Glomerular visceral epithelial cell (primary cell): ENCODE results near the gene RBM38.
A peak's percentile ranks its signal among the peaks of the same experiment; 100 is the strongest.
"Not testable (repeated sequence)": the region's sequence is repeated elsewhere in the genome, so short reads cannot be mapped to it uniquely, and the experiment has no call there.

Source experiments
- DNase-seq: peaks from one replicate; pipeline ENCODE4 v3.0.0-alpha.2; 2016; ENCODE audit errors: extremely low spot score

The RBM38 gene

DNA sequence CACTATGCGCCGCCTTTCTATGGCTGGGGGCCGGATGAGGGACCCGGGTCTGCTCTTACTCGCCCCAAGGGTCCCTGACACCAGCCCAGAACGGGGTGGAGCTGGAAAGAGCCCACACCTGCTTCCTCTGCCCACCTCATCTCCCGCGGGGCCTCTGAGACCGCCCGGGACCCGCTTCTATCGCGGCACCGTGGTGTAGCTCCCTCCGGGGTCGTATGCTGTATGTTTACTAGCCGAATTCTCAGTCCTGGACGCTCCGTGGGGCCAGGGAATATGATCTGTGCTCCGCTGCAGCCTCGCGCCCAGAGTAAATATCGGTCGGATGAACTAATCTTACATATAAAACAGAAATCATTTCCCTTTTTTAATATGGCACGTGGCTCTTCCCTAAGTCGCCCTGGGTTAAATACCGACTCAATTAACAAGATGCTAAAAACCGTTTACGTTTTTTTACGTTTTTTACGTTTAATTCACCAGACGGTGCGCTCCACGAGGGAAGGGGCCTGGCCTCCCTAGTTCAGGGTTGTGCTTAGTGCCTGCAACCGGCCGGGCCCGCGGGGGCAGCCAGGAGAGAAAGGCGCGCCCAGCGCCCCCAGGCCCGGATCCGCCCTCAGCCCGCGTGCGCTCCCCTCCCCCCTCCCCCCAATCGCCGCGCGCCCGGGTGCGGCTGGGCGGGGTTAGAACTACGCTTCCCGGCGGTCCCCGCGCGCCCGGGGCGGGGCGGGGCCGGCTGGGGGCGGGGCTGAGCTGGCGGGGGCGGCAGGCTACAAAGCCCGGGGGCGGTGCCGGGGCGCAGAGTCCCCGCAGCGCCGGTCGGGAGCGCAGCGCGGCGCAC, at the start of gene RBM38:
Gene RBM38 (plus strand): TSS at position 793 of the 835 bp plus-strand sequence. CDS start 186 bp downstream, outside the sequence.
- DNase-seq: peak; percentile 85

DNA sequence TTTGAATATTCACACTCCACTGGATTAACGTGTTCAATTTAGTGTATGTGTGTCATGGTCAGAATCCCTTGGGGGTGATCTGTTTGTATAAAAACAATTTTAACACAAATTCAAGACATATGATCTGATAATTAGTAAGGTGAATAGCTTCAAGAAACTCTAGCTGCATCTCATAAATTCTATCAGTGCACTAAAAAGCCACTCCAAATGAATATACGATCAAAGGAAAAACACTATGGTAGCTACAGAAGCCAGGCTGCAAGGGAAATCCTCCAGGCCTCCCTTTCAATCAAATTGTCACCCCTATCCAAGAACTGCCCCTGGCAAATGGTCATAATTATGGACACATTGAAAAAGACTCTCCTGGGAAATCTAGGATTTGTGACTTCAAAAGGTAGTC, 49.5 kb upstream of the RBM38 start:
- no peak for DNase-seq

DNA sequence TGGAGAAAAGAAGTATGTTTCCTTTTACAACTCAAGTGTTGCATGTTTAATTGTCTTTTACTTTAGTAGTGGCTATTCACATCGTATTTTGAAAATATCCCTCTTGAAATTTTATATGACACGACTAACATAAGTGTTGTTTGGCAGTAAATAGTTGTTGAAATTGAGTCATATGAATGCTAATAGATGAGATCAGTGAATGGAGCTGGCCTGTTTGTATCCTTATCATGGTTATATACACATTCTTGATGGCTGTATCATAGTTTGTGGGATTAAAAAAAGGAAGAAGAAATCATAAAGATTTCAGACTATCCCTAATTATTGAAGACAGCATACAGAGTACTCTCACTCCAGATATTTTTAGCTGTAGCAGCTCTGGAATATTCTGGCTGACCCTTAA, 48.4 kb upstream of the RBM38 start:
- DNase-seq: no peak

DNA sequence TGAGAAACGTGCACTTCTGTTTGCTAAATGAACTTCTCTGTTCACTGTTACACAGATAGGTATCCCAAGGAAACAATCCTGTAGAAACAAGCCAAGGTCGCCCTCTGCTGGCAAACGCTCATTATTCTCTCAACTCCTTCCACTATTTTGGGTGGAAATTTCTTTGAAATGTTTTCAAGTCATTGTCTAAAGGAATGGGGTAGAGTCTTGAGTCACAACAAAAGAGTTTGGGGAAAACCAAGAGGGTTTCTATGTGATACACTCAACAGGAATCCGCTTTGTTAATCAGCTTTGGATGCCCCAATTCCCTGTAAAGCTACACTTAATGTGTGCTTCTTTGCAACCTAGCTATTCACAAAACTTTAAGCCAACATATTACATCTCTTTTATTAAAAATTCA, 44.7 kb upstream of the RBM38 start:
- peak; percentile 67 for DNase-seq

DNA sequence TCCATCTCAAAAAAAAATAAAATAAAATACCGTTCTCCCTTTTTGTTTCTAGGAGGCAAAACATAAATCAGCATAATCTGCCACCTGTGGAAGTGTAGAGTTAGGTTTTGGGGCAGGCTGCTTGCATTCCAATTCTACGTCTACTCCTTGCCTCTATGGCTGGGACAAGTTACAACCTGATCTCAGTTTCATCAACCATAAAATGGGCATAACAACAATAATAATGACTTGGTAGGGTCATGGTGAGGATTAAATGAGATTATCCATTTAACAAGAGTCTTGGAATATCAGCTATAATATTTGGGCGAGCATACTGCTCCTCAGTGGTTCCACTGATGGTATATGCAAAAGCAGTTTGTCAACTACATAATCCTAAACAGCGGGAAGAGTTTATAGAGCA, 43.8 kb upstream of the RBM38 start:
- DNase-seq: no peak

DNA sequence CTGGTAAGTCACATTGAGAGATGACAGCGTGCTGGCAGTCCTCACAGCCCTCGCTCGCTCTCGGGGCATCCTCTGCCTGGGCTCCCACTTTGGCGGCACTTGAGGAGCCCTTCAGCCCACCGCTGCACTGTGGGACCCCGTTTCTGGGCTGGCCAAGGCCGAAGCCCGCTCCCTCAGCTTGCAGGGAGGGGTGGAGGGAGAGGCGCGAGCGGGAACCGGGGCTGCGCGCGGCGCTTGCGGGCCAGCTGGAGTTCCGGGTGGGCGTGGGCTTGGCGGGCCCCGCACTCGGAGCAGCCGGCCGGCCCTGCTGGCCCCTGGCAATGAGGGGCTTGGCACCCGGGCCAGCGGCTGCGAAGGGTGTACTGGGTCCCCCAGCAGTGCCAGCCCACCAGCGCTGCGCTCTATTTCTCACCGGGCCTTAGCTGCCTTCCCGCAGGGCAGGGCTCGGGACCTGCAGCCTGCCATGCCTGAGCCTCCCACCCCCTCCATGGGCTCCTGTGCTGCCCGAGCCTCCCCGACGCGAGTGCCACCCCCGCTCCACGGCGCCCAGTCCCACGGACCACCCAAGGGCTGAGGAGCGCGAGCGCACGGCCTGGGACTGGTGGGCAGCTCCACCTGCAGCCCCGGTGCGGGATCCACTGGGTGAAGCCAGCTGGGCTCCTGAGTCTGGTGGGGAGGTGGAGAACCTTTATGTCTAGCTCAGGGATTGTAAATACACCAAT, 42.8 kb upstream of the RBM38 start:
- not testable (repeated sequence) for DNase-seq

DNA sequence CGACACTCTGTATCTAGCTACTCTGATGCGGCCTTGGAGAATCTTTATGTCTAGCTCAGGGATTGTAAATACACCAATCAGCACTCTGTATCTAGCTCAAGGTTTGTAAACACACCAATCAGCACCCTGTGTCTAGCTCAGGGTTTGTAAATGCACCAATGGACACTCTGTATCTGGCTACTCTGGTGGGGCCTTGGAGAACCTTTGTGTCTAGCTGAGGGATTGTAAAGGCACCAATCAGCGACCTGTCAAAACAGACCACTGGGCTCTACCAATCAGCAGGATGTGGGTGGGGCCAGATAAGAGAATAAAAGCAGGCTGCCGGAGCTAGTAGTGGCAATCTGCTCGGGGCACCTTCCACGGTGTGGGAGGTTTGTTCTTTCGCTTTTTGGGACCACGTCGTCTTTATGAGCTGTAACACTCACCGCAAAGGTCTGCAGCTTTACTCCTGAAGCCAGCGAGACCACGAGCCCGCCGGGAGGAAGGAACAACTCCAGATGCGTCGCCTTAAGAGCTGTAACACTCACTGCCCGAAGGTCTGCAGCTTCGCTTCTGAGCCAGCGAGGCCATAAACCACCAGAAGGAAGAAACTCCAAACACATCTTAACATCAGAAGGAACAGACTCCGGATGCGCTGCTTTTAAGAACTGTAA, 42.1 kb upstream of the RBM38 start:
- not testable (repeated sequence) for DNase-seq

DNA sequence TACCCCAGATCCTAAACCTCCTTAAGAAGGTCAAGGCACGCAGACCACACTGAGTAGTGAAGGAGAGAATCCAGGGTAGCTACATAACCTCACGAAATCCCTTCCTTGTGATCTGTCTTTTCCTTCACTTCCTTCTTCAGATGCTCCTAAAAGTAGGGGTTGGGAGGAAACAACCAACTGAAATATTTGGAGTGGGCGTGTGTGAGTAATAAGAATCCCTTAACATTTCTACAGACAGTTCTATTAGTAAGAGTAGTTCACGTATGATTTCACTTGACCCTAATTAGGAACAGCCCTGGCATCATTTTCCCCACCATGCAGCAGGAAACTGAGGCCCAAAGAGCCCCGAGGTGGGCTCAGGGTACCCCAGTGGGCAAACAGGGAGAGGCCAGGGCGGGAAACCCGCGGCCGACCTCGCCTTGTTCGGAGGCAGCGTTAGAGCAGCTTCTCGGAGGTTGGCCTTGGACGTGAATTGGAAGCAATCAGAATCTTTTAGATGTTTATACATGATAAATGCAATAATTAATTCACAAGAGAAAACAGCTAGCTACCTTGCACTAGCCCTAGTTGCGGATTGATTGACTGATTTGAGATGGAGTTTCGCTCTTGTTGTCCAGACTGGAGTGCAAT, 41.0 kb upstream of the RBM38 start:
- no peak for DNase-seq

DNA sequence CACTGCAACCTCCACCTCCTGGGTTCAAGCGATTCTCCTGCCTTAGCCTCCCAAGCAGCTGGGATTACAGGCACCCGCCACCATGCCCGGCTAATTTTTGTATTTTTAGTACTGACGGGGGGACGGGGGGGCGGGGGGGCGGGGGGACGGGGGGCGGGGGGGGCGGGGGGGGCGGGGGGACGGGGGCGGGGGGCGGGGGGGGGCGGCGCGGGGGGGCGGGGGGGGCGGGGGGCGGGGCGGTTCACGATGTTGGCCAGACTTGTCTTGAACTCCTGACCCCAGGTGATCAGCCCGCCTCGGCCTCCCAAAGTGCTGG, 40.5 kb upstream of the RBM38 start:
- DNase-seq: not testable (repeated sequence)

DNA sequence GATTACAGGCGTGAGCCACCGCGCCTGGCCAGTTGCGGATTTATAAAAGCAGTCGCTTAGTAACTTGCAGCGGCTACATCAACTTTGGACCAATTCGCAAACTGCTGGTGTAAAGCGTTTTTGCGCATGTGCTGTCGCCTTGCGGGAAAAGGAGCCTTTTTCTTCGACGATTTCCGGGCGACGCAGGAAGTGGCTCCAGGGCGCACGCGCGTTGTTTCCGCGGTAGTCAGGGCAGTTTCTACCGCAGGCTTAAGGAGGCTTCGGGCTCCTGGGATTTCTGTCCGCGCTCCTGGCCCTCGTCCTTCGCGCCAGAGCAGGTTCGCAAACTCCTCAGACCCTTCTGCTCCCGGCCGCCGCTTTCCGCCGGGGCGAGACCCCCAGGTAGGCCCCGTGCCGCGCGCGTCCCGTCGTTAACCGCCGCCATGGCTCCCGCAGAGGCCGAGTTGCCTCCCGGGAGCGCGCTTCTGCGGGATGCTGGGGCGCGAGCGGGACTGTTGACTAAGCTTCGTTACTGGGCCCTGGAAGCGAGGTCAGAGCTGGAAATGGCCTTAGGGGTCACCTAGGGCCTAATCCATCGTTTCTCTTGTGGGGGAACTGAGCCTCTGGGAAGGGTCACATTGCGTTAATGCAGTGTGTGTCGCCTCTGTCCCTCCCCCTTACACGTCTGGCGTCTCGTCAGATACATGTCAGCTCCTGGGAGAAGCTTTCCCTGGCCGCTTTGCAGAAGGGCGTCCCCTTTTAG, 40.0 kb upstream of the RBM38 start, which contains the start of gene RAE1:
Gene RAE1 (plus strand): TSS at position 214 of the 742 bp plus-strand sequence. CDS start 2,784 bp downstream, outside the sequence.
- peak; percentile 91 for DNase-seq

DNA sequence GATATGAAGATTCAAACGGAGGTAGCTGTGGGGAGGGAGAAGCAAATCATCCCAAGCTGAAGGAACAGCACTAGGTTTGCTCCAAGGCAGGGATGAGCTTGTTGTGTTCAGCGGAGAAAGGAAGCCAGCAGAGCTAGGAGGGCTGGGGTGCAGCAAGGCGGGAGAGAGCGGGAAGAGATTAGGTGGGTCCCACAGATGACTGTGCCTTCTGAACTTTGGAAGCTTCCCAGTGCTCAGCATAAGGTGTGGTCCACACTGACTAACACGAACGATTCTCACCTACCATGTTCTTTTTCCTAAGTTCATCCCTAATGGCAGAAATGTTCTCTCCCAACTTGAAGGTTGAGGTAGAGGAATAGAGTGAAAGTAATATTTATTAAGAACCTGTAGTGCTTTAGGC, 38.9 kb upstream of the RBM38 start:
- no peak for DNase-seq

DNA sequence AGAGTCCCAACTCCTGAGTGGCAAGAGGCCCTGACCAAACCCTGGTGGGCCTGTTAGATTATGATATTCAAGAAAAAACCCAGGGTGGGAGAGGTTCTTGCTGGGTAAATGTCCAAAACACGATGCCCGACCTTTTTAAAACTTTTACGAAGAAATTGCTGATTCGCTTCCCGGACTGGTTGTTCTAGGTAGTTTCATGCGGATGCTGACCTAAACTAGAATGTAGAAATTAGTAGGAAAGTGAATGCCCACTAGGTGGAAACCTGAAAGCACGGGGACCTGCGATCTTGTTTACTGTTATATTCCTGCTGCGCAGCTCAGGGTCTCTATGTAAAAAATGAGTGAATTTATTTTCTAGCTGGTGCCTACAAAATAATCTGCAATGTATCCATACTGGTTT, 37.8 kb upstream of the RBM38 start:
- DNase-seq: no peak

DNA sequence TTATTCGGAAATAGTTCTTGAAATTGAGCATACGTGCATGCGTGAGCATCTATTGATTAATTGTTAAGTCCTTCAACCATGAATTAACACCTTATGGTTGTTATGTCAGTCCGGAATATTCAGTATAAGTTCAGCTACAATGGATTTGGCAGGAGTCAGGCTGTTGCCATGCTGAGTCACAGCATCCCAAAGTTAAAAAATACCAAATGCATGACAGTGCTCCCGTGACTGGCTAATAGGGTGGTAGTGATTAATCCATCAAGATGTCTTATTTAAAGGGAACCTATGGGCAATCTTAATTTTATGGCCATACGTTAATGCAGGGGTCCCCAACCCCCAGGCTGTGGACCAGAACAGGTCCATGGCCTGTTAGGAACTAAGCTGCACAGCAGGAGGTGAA, 29.7 kb upstream of the RBM38 start:
- peak; percentile 54 for DNase-seq

DNA sequence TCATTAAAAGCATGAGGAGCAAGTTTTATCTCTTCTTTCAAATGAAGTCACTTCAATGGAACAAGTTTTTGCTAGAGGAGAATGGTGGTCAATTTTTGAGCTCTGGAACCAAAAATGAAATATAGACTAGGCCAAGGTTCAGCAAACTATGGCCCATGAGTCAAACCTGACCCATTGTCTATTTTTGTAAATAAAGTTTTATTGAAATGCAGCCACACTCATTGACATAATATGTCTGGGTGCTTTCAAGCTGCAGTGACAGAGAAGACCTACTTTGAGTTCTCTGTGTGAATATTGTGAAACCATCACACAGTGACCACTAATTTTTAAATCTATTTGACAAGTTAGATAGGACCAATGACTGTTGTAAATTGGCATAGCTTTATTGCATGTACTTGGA, 26.7 kb upstream of the RBM38 start:
- DNase-seq: no peak

DNA sequence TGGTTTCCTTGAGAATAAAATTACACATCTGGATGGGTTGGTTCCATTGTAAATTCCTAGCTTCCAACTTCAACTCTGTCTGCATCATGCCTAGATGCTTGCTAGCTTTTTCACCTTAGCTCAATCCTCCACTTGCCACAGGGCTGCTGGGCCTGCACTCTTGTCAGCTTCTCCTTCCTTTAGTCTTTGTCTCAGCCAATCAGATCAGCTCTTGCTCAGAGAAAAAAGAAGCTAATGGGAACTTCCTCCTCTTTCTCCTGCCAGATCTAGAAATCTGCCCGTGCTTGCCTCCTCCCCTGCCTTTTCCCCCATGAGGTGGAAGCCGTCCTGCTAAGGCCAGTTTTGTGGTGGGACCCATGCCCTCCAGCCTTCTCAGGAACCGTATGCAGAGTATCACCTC, 21.6 kb upstream of the RBM38 start:
- no peak for DNase-seq

DNA sequence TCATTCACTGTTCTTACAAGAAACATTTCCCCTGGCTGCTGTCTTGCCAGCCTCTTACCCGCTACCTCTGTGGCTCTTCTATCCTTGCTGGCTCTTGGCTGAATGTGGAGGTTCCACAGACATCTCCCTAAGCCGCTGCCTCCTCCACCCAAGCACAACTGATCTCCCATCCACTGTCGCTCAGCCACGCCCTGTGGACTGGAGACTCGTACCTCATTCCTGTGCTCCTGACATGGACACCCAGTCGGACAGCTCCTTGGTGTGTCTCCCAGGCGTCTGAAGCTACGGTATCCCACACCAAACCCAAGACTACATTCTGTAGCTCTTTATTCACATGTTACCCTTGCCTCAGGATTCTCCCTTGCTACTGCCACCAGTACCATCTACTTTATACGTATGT, 20.9 kb upstream of the RBM38 start:
- DNase-seq: no peak

DNA sequence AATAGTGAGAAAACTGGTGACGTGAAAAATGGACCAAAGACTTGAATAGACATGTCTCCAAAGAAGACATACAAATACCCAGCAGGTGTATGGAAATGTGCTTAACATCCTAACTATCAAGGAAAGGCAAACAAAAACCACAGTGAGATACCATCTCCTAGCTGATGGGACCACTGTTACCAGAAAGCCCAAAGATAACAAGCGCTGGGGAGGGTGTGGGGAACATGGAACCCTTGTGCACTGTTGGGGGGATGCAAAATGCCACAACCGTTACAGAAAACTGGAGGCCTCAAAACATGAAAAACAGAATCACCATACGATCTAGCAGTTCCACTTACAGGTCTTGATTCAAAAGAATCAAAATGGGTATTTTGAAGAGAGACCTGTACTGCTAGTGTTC, 19.8 kb upstream of the RBM38 start:
- DNase-seq: no peak

DNA sequence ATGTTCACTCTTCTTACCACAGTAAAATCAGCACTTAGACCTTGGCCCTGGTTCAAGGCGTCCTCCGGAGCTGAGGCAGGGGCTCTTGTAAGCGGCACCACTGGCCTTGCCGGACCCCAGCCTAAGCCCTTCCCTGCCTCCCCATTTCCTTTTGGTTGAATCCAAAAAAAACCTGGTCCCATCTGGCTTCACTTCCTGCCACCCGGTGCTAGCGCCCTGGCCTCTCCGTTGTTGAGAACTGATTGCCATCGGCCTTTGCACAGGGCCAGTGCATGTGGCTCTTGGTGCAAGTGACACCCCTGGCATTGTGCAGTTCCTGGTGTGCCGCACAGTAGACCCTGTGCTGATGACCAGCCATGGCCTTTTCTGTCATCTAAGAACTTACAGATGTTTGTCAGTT, 19.0 kb upstream of the RBM38 start:
- DNase-seq: no peak

DNA sequence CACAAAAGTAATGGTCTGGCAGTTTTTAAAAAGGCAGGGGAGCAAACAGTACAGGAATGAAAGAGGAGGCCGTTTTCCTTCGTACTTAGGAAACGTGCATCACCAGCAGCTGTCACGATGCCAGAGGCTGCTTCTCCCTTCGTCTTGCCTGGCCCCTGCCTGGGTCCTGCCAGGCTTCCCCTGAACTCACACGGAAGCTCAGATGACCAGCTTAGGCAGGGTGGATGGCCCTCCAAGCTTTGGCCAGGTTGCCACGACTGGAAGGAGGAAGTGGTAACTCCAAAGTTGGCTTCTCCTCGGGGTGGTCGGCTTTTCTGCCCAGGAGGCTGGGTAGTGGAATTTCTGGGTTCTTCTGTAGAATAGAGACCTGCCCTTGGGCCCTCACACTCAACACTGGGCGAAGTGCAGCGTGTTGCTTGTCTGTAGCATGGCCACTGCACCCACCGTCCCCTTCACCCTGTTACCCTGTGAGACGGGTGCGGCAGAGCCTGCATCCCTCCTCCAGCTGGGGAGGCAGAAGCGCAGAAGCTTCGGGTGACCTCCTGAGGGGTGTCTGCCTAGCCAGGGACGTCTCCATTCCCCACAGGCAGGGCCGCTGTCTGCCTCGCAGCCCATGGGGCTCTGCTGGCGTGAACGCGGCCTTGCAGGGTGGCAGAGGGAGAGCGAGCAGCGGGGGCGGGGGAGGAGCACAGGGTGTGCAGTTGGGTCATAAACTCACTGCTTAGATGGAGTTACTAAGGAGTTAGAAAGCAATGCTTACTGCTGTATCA, 18.4 kb upstream of the RBM38 start:
- DNase-seq: no peak

DNA sequence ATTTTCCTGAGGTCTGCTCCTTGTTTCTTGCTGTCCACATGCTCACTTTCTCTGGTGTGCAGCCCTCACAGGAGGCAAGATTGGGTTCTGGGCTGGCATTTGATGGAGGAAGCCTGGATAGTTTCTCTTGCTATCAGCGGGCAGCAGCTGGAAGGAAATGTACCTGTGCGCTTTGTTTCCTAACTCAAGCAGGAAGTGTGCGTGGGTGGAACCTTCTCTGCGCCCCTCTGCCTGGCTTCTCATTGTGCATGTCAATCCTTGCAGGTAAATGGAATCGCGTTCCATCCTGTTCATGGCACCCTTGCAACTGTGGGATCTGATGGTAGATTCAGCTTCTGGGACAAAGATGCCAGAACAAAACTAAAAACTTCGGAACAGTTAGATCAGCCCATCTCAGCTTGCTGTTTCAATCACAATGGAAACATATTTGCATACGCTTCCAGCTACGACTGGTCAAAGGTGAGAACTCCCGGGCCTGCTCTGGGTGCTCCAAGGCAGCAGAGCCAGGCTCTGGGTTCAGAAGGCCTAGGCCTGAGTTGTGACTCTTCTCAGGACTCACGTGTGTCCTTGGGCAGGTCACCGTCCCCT, 16.8 kb upstream of the RBM38 start:
- no peak for DNase-seq
